Common myeloid progenitor, CD34-positive (primary cell): Measurements from ENCODE around the gene HES1.
A peak's percentile ranks its signal among the peaks of the same experiment; 100 is the strongest.

Experiments used
- CTCF ChIA-PET: fragments of 350-600 bp; sonication (Branson Sonifier 250); formaldehyde crosslinking; loops from one replicate; lab custom pipeline; 2021; ENCODE audit warnings: antibody characterized with exemption; lab: Charles Lee
- POLR2A ChIA-PET: fragments of 350-600 bp; sonication (Branson Sonifier 250); formaldehyde crosslinking; loops from one replicate; lab custom pipeline; 2021; ENCODE audit warnings: antibody characterized with exemption; lab: Charles Lee
- DNase-seq, 3 donors: peaks; one replicate each; pipeline versions ENCODE4 v3.0.0 to v3.0.0-alpha.2; 2013
- H3K27ac ChIP-seq, 2 experiments: 1 replicate in 1 of 2; 2 replicates in 1 of 2; pipeline ENCODE4 v1.7.0; 2013; ENCODE audit warnings: inconsistent platforms in 2 of 2, low read length in 2 of 2, mild to moderate bottlenecking in 2 of 2, low read depth in 1 of 2, moderate library complexity in 1 of 2; ENCODE audit not compliant: severe bottlenecking in 2 of 2, insufficient read depth in 1 of 2, poor library complexity in 1 of 2
- H3K27me3 ChIP-seq, 5 experiments: replicated peaks in 2 of 5; 1 replicate in 3 of 5; 2 replicates in 2 of 5; pipeline versions ENCODE4 v1.6.1 to v1.7.0; 2013; ENCODE audit warnings: low read length in 4 of 5, mild to moderate bottlenecking in 2 of 5, moderate library complexity in 2 of 5, inconsistent platforms in 1 of 5; ENCODE audit not compliant: insufficient read depth in 5 of 5, control insufficient read depth in 4 of 5
- H3K36me3 ChIP-seq, 4 experiments: 1 replicate in 2 of 4; 2 replicates in 2 of 4; pipeline versions ENCODE4 v1.6.1 to v1.7.0; 2013; ENCODE audit warnings: low read length in 3 of 4, control low read depth in 1 of 4, mild to moderate bottlenecking in 1 of 4; ENCODE audit not compliant: control insufficient read depth in 4 of 4, insufficient read depth in 4 of 4
- H3K4me1 ChIP-seq, 4 experiments: 1 replicate in 3 of 4; 2 replicates in 1 of 4; pipeline versions ENCODE4 v1.6.1 to v1.7.1; 2013; ENCODE audit warnings: low read length in 3 of 4, mild to moderate bottlenecking in 3 of 4, control low read depth in 1 of 4, inconsistent platforms in 1 of 4, moderate library complexity in 1 of 4; ENCODE audit not compliant: control insufficient read depth in 4 of 4, insufficient read depth in 4 of 4; ENCODE audit errors: control extremely low read depth in 1 of 4
- H3K4me3 ChIP-seq, 7 experiments: 1 replicate in 4 of 7; 2 replicates in 3 of 7; pipeline versions ENCODE4 v1.5.1 to v1.7.0; 2013; ENCODE audit warnings: mild to moderate bottlenecking in 7 of 7, low read length in 6 of 7, moderate library complexity in 6 of 7, inconsistent platforms in 2 of 7, low read depth in 2 of 7, control low read depth in 1 of 7; ENCODE audit not compliant: insufficient read depth in 4 of 7, control insufficient read depth in 1 of 7; ENCODE audit errors: extremely low read depth in 1 of 7
- H3K9me3 ChIP-seq, 5 experiments: 1 replicate in 4 of 5; 2 replicates in 1 of 5; pipeline versions ENCODE4 v1.6.1 to v1.7.1; 2013; ENCODE audit warnings: low read length in 4 of 5, mild to moderate bottlenecking in 2 of 5, inconsistent platforms in 1 of 5, low read depth in 1 of 5, moderate library complexity in 1 of 5; ENCODE audit not compliant: control insufficient read depth in 4 of 5, insufficient read depth in 2 of 5; ENCODE audit errors: control extremely low read depth in 1 of 5
- WGBS: methylation state at CpG from one replicate; pipeline ENCODE4 v1.1.5; 2013; ENCODE audit not compliant: insufficient coverage; 5-methylcytosine and 5-hydroxymethylcytosine counted together

HES1 gene

DNA sequence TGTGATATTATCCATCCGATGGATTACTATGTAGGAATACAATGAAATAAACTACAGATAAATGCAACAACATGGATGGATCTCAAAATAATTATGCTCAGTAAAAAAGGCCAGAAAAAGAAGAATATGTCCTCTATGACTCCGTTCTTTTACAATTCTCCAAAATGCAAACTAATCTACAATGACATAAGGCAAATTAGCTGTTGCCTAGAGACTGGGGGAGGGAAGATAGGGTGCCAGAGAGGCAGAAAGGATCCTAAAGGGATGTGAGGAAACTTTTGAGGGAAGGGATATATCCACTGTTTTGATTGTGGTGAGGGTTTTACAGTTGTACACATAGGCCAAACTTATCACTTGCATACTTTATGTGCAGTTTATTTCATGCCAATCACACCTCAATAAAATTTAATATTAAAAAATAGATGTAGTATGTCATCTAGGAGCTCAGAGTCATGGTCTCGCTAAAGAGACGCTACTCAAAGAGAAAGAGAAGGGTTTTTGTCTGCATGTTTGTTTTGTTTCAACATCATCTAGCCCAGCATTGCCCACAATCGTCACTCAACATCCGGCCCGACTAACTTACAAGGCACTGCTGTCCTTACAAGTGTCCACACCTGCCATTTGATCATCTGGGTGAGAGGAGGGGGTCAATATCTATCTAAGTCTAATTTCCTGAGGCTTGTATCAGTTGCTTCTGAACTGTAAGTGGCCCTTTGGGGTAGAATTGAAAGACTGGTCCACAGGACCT lies 29.5 kb downstream of the HES1 start:
- Histone ChIP-seq H3K9me3 (no peaks in the 10 kb centered on the region), H3K36me3 (no peaks in the 10 kb centered on the region), H3K27ac (no peak overlapping the region), H3K27me3 (peaks cover 0 to 3% (median 0%) of the 10 kb centered on the region in 5 experiments), H3K4me1 (peaks cover 0 to 34% (median 4%) of the 10 kb centered on the region in 4 experiments), H3K4me3 (no peak overlapping the region)
- no CpG with 5 or more reads among the region's 7 CpGs for WGBS
- CTCF ChIA-PET, result interaction anchor here (0.9 to 1.5 kb wide), 3 partner anchors 8 to 150 kb away, joined by 3 to 4 read pairs (median 3); no protein-coding TSS in a partner anchor
- no peak for DNase-seq
- POLR2A ChIA-PET, result no interaction called here

- ChIA-PET CTCF (interaction anchor here (0.5 to 1.5 kb wide), 10 partner anchors 9 to 503 kb away, joined by 3 to 7 read pairs (median 4); no protein-coding TSS in a partner anchor), POLR2A (interaction anchor here (0.6 kb wide), 1 partner anchor 77 kb away, joined by 4 read pairs; no protein-coding TSS in a partner anchor)
- no peak for DNase-seq
- Histone ChIP-seq H3K36me3 (no peaks in the 10 kb centered on the region), H3K4me3 (no peak overlapping the region), H3K9me3 (no peaks in the 10 kb centered on the region), H3K4me1 (peaks cover 0 to 31% (median 4%) of the 10 kb centered on the region in 4 experiments), H3K27ac (no peak overlapping the region), H3K27me3 (peaks cover 0 to 3% (median 0%) of the 10 kb centered on the region in 5 experiments)
- 98% methylated on average over 8 of the region's 16 CpGs for WGBS
Observed at GRCh38 chr3:194166682-194167479, 30.9 kb downstream of the HES1 start.

DNA sequence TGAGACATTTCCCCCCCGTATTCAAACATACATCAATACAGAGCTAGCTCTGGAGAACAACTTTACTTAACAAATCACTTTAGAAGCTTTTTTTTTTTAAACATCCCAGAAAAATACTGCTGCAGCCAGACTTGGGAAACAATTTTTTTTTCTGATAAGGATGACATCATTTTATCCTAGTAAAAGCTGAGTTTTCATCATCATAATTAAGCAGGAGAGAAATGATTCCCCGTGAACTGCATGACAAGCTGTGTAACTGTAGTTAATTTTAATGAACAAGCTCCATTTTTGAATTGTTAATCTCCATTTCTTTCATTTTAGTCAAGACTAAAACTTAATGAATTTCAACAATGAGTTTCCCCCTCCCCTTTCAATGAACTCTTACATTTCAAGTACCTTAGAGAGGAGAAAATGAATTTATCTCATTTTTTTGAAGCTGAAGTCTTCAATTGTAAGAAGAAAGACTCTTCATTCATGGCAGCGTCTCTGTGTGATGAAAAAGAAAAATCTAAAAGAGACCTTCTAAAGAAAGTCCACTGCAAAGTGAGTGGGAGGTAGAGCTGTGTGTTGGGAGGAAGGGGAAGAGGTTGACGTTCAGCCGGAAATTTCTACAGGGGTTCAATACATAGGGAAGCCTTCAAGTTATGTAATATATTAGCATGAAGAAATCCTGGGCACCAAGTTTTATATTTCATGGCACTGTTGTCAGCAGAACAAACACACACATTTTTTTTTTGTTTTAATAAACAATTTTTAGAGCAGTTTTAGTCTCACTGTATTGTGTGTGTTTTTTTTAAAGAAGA lies 31.7 kb downstream of the HES1 start:
- Histone ChIP-seq H3K27ac (no peak overlapping the region), H3K9me3 (no peaks in the 10 kb centered on the region), H3K27me3 (peaks cover 0 to 3% (median 0%) of the 10 kb centered on the region in 5 experiments), H3K4me3 (peak overlapping the region in 1 of 7 experiments; percentile 3), H3K4me1 (peaks cover 0 to 31% (median 4%) of the 10 kb centered on the region in 4 experiments), H3K36me3 (no peaks in the 10 kb centered on the region)
- ChIA-PET POLR2A (no interaction called here), CTCF (interaction anchor here (0.7 to 1.5 kb wide), 9 partner anchors 10 to 387 kb away, joined by 3 to 7 read pairs (median 4); no protein-coding TSS in a partner anchor)
- no peak for DNase-seq
- 50% methylated on average over 1 of the region's 5 CpGs for WGBS

DNA sequence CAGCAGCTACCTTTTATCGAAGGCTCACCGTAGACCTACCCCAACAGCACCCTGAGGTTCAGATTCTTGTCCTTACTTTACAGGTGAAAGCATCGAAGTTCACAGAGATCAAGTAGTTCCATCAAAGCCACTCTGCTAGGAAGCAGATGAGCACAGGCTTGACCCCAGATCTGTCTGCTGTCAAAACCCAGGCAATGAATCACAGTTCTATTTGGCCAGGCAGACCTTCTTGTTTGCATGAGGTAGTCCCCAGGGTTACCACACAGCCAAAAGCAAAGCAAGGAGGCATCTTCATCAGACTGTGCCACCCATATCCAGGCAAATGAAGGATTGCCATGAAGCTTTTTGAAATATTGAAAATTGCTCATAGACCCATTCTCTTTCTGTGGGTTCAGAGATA lies 33.0 kb downstream of the HES1 start:
- Histone ChIP-seq H3K27me3 (no peaks in the 10 kb centered on the region), H3K4me1 (peaks cover 0 to 31% (median 4%) of the 10 kb centered on the region in 4 experiments), H3K36me3 (no peaks in the 10 kb centered on the region), H3K4me3 (no peak overlapping the region), H3K9me3 (no peaks in the 10 kb centered on the region), H3K27ac (no peak overlapping the region)
- no peak for DNase-seq
- 100% methylated on average over 3 of the region's 3 CpGs for WGBS
- CTCF ChIA-PET, result interaction anchor here (0.9 to 1.2 kb wide), 2 partner anchors 8 to 248 kb away, joined by 3 read pairs; no protein-coding TSS in a partner anchor
- POLR2A ChIA-PET, result no interaction called here

GRCh38 chr3:194169595-194169994 lies 33.6 kb downstream of the HES1 start:
- Histone ChIP-seq H3K9me3 (no peaks in the 10 kb centered on the region), H3K36me3 (no peaks in the 10 kb centered on the region), H3K4me1 (peaks cover 0 to 31% (median 4%) of the 10 kb centered on the region in 4 experiments), H3K27ac (no peak overlapping the region), H3K4me3 (no peak overlapping the region), H3K27me3 (no peaks in the 10 kb centered on the region)
- DNase-seq, result no peak
- ChIA-PET POLR2A (no interaction called here), CTCF (interaction anchor here (0.9 to 1.0 kb wide), 2 partner anchors 9 to 31 kb away, joined by 3 read pairs; no protein-coding TSS in a partner anchor)
- over 99% methylated on average over 10 of the region's 10 CpGs for WGBS

DNA sequence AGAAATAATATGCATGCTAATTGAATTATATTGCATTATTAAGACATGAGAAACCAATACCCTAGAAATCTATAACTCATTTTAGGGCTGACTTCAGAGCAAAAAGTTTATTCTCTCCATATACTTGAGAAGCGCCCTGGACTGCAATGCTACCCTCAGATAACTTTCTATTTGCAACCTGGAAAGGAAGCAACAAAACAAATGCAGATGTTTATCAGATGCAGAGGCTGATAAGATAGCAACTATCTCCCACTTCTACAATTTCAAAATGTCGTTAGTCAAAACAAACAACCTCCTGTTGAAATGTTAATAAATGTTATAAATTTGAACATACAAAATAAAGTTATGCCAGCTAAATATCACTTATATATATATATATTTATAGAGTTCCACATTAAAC lies 34.8 kb downstream of the HES1 start:
- ChIA-PET POLR2A (no interaction called here), CTCF (interaction anchor here (0.6 kb wide), 1 partner anchor 98 kb away, joined by 4 read pairs; no protein-coding TSS in a partner anchor)
- H3K9me3 ChIP-seq, result no peaks in the 10 kb centered on the region
- no peak overlapping the region for H3K27ac ChIP-seq
- H3K4me1 ChIP-seq, result peaks cover 0 to 31% (median 4%) of the 10 kb centered on the region in 4 experiments
- no CpG with 5 or more reads among the region's 2 CpGs for WGBS
- H3K4me3 ChIP-seq, result no peak overlapping the region
- no peaks in the 10 kb centered on the region for H3K27me3 ChIP-seq
- no peak for DNase-seq
- H3K36me3 ChIP-seq, result no peaks in the 10 kb centered on the region
